Measurements from ENCODE around the gene NBAS. TPM values are rescaled to one million over a fixed set of nuclear protein-coding genes. Genes with fewer than 3 reads are reported as not detected.

The NBAS gene
- total and polyA plus RNA-seq, 9 of the 15 experiments (the other 6 are each of a cell fraction or from before 2014, with no cell fraction given): 15.3 to 94.4 (median 69.9) TPM

- TF ChIP-seq, protein P1, sequence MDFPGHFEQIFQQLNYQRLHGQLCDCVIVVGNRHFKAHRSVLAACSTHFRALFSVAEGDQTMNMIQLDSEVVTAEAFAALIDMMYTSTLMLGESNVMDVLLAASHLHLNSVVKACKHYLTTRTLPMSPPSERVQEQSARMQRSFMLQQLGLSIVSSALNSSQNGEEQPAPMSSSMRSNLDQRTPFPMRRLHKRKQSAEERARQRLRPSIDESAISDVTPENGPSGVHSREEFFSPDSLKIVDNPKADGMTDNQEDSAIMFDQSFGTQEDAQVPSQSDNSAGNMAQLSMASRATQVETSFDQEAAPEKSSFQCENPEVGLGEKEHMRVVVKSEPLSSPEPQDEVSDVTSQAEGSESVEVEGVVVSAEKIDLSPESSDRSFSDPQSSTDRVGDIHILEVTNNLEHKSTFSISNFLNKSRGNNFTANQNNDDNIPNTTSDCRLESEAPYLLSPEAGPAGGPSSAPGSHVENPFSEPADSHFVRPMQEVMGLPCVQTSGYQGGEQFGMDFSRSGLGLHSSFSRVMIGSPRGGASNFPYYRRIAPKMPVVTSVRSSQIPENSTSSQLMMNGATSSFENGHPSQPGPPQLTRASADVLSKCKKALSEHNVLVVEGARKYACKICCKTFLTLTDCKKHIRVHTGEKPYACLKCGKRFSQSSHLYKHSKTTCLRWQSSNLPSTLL (IDR thresholded peaks at IDR 0.05): no peak
- no peak for TF ChIP-seq KLF10 (CRISPR knock-in tag; IDR thresholded peaks at IDR 0.05)
- TF ChIP-seq, protein P2, sequence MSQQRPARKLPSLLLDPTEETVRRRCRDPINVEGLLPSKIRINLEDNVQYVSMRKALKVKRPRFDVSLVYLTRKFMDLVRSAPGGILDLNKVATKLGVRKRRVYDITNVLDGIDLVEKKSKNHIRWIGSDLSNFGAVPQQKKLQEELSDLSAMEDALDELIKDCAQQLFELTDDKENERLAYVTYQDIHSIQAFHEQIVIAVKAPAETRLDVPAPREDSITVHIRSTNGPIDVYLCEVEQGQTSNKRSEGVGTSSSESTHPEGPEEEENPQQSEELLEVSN (IDR thresholded peaks at IDR 0.05; ENCODE audit: borderline replicate concordance in 1 of 2, extremely low read depth in 1 of 2, insufficient read depth in 1 of 2, insufficient read length in 1 of 2, low read depth in 1 of 2, low read length in 1 of 2, poor library complexity in 1 of 2, severe bottlenecking in 1 of 2): no peak
- peak; percentile 14; the same call in 1 of the 2 replicates for TF ChIP-seq HMBOX1 (IDR thresholded peaks at IDR 0.05)
- peak; percentile 9; the same call in 1 of the 2 replicates for TF ChIP-seq CC2D1A (IDR thresholded peaks at IDR 0.05)
- TF ChIP-seq THRAP3 (IDR thresholded peaks at IDR 0.05; ENCODE audit: borderline replicate concordance): peak; percentile 59; the same call in 1 of the 2 replicates
- peak; percentile 86; the same call in 1 of the 2 replicates for TF ChIP-seq DNMT1 (IDR thresholded peaks at IDR 0.05)
- TF ChIP-seq ZNF589 (CRISPR knock-in tag; IDR thresholded peaks at IDR 0.05; ENCODE audit: low read depth): peak; percentile 26; the same call in 1 of the 2 replicates
- no peak for TF ChIP-seq RB1 (IDR thresholded peaks at IDR 0.05; ENCODE audit: low read depth)
- TF ChIP-seq FOXA3 (CRISPR knock-in tag; conservative IDR thresholded peaks at IDR 0.05 in 1 of 2, IDR thresholded peaks at IDR 0.05 in 1 of 2): no peak; a peak in 1 of 4 replicates
- peak in 1 of 2 experiments; percentile 44; a peak in 1 of 4 replicates for TF ChIP-seq HDAC1 (IDR thresholded peaks at IDR 0.05)
- TF ChIP-seq, protein P3, sequence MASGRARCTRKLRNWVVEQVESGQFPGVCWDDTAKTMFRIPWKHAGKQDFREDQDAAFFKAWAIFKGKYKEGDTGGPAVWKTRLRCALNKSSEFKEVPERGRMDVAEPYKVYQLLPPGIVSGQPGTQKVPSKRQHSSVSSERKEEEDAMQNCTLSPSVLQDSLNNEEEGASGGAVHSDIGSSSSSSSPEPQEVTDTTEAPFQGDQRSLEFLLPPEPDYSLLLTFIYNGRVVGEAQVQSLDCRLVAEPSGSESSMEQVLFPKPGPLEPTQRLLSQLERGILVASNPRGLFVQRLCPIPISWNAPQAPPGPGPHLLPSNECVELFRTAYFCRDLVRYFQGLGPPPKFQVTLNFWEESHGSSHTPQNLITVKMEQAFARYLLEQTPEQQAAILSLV (tag; IDR thresholded peaks at IDR 0.05): no peak; the same call in 1 of the 2 replicates
- TF ChIP-seq POLR2B (IDR thresholded peaks at IDR 0.05; ENCODE audit: low read depth, partially characterized antibody): peak; percentile 45
- TF ChIP-seq TRIM25 (IDR thresholded peaks at IDR 0.05; ENCODE audit: borderline replicate concordance): peak; percentile 57; the same call in 1 of the 2 replicates
- no peak for TF ChIP-seq PCBP1 (IDR thresholded peaks at IDR 0.05; ENCODE audit: low read depth, low read length, poor library complexity, severe bottlenecking)
- no peak for TF ChIP-seq CREB3 (tag; conservative IDR thresholded peaks at IDR 0.05; ENCODE audit: low read depth)
- TF ChIP-seq SMARCB1 (IDR thresholded peaks at IDR 0.05; ENCODE audit: insufficient read length, low read depth): no peak
- TF ChIP-seq SMARCE1 (IDR thresholded peaks at IDR 0.05): no peak
- no peak for TF ChIP-seq ZNF586 (CRISPR knock-in tag; conservative IDR thresholded peaks at IDR 0.05)
- TF ChIP-seq ZBED1 (IDR thresholded peaks at IDR 0.05): no peak
Observed at GRCh38 chr2:15555760-15556193, 5.4 kb downstream of the NBAS start (continued).

Measured in K562 (cell line).